ENCODE measurements around the gene CARMIL1.

The CARMIL1 gene

DNA sequence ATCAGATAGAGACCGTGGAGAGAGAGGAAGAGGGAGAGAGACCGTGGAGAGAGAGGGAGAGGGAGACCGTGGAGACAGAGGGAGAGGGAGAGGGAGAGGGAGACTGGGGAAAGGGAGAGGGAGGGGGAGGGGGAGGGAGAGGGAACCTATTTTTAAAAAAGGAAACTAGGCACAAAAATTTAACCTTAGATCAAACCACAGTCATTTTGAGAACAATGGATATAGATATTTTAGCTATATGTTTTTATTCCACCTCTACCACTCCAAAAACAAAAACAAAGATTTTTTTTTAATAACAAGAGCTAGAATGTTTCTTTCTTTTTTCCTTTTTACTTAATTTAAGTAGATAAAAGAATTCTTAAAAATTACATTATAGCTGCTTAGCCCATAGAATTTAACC lies 307.8 kb downstream of the CARMIL1 start:
- DNase-seq: no peak

DNA sequence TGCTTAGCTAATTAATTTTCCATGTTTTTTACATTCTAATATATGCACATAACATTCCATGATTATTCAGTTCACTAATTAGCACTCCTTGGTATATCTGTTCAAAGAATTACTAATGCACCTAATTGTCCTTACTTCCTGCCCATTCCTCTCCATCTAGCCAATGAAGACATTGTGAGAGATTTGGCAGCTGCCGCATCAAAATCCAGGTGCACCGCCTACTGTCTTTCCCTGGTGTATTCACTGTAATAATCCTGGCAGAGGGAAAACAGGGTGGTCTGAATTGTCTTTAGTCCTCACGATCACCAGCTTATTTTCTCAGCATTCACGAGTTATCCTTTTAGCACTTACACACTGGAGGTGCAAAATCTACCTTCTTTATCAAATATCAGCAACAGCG lies 311.8 kb downstream of the CARMIL1 start:
- peak; percentile 78 for DNase-seq

DNA sequence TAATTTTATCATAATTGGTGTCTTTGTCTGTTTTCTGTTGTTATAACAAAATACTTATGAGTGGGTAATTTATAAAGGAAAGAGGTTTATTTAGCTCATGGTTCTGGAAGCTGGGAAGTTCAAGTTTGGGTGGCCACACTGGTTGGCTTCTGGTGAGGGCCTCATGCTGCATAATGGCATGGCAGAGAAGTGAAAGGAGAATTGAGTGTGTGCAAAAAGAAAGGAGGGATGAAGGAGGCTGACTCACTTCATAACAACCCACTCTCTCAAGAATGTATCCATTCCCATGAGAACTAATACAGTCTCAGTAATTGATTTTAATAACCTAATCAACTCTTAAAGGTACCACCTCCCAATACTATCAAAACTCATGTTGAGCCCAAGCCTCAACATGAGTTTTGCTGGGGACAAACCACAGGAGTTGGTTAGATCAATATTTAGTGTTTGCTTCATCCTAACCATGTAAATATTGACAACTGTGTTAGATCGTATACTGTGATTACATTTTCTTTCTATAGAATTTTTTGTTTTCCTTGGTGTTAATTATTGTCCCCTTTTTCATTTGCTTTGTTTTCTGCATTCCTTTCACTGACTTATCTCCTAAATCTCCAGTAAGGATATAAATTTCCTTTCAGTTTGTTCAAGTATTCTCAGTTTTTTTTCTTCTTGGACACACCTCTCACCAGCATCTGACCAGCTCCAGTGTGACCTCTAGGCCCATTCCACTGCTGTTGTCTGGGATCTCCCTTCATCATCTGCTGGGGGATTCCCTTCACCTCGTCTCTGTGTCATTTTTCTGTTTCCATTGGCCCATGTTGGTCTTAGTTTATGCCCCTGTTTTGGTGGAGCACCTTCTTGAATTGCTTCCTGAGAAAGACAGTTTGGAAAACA lies 318.0 kb downstream of the CARMIL1 start:
- DNase-seq: no peak

DNA sequence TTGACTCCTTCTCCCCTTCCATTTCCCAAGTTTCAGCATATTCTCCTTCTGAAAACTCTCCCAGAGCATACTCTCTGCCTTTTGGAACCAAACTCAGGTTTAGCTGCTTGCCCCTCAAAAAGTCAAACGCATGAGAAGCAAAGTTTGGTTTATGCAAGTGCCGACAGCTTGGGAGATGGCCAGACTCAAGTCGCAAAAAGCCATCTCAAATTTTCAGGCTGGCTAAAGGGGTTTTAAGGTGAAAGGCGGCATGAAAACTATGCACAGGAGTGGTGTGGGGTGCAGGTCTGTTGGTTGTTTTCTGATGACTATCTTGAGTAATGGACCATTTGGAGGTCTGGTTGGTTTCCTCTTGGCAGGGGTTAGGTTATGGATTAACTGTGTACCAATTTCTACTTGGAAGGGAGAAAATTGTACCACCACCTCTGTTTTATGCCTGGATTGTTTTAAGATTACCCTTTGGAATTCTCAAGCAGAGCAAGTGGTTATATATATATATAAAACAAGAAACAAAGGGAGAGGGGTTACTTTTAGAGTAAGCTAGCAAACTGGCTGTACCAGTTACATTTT lies 320.4 kb downstream of the CARMIL1 start:
- no peak for DNase-seq

DNA sequence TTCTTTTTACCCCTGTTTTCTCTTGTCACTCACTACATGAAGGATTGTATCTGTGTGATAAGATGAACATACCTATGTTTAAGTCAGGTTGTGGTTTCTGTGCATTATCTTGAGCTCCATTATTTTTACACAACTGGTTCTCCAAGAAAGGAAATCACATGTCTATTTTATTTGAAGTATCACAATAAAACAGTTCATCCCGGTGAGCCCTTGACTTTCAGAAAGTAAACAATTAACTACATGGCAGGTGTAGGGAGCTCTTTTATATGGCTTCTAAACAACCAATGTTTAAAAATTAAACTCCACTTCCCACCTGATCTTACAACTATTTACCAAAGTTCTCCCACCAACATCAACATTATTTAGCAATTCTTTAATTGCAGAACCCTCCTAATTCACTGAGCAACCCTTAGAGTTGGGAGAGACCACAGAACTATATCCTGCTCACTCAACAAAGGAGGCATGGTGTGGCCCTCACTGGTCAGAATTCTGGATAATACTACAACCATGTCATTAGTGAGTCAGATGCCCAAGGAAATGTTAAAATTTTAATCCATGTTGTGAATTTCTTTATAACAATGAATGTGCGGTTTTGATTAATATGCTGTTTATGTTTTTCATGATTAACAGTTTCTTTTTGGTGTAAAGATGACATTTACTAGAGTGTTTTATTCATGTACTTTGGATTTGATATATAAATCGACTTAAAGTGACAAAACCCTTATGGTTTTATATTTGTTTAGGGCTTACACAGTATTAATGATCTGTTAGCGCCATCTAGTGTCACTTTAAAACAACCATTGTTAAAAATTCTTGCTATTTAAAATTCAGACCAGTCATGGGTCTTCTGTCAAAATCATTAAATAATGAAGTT lies 322.9 kb downstream of the CARMIL1 start:
- DNase-seq: peak; percentile 58

DNA sequence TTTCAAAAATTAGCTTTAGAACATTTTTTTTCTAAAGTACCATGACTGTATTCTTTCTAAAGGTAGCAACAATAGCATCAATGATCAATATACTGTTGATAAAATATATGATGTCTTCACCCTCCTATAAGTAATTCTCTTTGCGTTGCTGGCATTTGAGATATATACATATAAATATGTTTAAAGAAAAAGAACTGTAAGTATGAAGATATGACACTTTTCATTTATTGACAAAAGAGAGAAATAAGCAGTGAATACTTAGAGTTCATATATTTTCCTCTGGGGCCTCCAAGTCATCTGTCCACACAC lies 323.5 kb downstream of the CARMIL1 start:
- DNase-seq: no peak

DNA sequence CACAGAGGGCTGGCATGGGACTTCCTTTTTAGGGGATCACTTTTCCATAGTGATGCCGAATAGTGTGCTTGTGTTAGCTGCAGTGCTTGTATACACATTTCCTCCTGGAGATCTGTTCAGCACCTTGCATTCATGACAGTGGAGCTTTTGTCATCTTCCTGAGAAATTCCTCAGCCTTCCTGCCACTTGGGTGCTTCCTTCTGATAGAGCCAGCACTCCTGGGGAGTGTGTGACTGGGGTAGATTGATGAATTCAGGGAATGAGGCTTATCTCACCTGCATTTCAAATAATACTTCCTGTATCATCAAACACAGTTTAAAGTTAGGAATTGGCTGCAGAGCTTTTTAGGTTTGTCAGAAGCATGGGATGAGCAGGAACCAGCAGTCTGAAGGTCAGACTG lies 324.1 kb downstream of the CARMIL1 start:
- no peak for DNase-seq

DNA sequence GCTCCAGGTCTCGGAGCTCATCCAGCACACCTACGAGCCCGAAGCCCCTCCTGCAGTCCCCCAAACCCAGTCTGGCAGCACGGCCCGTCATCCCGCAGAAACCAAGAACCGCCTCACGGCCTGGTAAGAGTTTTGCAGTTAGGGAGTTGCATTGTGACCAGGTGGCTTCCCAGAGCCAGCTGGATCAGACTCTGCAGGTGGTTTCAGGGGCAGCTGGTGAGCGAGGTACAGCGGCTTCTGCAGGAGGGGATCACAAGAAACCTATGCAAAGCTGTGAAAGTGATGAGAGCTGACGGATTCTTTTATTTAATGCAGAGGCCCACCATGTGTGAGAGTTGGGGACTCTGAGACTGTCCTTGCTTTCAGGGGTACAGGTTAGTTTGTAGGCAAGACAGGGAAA lies 327.0 kb downstream of the CARMIL1 start:
- peak; percentile 4 for DNase-seq

DNA sequence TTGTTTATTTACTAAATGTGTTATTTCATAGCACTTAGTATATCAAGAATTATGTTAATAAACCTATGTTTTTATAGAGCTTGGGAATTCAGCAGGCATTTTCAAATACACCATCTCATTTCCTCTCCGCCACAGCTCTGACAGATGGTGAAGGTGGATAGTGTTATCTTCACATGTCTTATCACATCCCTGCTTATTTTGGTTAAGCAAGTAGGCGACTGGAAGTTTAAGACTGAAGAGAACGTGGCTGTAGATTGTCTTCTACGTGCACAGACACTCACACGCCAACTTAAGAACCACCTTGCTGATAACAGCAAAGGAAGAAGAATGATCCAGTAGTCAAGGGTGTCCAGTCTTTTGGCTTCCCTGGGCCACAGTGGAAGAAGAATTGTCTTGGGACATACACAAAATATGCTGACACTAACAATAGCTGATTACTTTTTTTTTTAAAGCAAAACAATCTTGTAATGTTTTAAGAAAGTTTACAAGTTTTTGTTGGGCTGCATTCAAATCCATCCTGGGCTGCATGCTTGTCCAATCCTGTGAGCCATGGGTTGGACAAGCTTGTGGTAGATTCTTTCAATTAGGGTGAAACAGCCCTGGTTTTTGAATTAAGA lies 329.5 kb downstream of the CARMIL1 start:
- DNase-seq: no peak

DNA sequence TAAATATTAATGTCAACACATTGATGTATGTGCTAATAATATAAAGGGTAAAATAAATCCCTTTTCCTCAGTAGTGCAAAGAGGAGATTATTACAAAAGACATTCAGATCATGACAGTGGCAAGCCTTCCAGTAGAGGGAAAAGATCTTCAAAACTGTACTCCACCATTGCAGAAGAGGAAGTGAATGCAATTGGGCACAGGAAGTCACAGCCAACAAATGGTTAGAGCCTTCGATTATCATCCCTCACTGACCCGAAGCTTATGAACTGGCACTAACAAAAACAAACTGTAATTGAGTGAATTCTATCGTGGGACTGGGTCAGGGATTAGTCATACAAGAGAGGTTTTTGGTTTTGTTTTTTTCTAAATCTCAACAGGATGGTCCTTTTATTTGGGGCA lies 333.5 kb downstream of the CARMIL1 start:
- no peak for DNase-seq

DNA sequence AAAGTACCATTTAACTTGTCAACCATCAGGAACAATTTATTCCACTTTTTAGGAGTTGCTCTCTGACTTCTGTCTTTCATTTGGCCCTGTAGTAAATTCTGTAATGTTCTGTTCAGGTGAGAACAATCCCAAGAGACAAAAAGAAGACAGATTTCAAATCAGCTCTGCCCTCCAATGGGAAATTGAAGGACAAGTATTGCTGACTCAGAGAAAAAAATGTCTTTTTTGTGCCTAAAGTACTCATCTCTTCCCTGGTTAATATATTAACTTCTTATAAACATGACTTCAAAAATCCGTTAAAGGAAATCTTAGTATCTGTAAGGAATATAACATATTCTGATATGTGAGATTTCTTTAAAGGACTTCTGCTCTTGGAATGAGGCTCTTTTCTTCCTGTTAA lies 334.2 kb downstream of the CARMIL1 start:
- no peak for DNase-seq

DNA sequence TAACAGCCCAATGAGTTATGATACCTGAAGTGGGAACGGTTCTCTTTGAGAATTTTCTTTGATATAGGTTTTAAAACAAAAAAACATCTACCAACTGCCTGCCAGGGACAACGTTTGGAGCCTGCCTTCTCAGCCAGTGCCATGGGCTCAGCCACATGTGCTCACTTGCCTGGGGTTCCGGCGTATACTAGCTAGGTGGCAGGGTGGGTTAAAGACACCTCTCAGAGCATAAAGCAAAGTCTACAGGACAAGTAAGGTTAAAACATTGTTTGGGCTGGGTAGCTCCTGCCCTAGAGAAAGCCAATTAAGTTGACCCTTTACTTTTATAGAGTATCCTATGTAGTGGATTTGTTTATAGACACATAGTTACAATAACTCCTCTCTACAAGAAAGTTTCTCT lies 334.9 kb downstream of the CARMIL1 start:
- DNase-seq: no peak

DNA sequence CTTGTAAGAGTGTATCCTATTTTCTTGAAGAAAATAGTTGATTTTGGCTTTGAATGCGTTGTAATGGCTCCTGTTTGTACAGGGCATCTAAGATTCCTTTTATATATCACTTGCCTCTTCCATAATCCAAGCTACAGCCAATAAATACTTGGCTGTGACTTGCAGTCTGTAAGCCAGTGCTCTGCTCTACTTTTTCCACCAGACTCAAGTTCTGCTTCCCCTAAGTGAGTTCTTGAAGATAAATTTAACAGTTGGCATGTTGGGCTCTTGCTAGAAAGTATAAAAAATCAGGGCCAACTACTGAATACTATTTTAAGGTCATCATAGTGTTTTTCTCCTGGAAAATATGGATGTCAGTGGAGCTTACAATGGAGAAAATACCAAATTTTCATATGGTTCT lies 336.3 kb downstream of the CARMIL1 start:
- no peak for DNase-seq

DNA sequence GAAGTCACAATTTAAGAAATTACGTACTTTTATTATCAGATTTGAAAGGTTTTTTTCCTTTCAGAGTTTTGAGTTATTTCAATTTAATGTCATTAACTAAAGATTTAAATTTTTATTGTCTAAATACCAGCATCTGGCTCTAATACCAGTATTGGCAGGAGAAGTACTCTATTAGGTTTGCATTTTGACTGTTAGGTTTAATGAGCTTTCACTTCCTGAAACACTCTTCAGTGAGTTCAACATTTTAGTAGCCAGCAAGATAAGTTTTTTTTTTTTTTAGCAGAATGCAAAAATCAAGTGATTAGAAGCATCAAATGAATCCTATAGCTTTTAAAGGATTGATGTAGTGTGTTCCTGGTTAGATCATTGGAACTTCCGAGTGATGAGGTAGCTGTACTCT lies 338.8 kb downstream of the CARMIL1 start:
- DNase-seq: no peak

DNA sequence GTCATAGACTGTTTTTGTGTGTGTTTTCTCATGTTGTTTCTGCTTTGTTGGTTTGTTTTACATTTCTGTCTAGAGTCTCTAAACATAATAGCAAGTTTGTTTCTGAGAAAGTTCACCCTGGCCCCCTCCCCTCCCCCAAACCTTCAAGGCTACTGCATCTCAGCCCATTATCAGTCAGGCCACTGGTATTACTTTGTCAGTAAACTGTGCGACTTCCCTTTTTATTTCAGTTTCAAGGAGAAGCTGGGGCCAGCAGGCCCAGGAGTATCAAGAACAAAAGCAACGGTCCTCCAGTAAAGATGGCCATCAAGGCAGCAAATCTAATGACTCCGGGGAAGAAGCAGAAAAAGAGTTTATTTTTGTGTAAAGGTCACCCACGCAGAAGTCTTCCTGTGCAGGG lies 340.0 kb downstream of the CARMIL1 start:
- DNase-seq: no peak

DNA sequence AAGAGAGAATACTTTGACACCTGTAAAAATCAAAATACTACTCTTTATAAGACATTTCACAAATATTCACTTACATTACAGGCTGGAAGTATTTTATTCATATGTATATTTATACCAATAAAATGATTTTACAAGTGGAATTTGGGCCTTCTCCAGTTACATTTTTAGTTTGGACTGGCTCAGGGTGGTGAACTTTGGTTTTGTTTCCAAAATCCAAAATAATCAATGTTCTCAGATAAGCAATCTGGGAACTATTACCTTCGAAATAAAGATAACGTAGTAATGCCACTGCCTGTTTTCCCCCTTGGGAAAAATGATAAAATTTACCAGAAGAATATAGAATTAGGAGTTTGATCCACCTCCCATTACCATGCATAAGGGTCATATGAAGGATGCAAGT lies 341.2 kb downstream of the CARMIL1 start:
- no peak for DNase-seq

DNA sequence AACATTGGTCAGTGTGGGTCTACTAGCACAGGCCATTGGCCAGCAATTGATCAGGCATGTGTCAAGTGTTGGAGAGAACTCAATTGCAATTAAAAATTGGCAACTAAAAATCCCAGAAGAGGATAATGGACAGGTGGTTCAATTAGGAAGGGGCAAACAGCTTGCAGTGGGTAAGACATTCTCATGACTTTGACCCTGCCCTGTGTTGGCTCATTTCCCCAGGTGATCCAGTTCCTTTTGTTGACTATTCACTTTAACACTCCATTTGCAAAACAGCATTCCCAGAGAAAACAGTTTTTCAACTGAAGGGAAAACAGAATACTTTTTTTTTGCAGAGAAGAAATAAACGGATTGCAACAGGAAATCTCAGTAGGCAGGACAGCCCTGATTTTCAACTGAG lies 343.9 kb downstream of the CARMIL1 start:
- DNase-seq: peak; percentile 34

DNA sequence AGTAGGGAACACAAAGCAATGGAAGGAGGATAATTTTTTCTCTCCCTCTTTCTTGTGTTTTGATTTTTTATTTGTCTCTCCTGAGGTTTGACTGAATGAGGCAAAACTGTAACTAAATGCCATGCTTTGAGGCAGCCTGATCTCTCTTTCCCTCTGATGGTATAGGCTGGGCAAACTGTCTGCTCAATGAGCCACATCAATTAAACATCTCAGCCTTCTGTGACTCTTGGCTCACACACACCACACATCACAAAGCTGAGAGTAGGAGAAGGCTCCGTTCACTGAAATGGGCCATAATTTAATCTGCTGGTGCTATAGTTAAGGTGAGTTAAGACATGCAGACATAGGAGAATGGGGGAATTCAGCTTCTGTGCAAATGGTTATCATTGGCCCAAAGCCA lies 344.7 kb downstream of the CARMIL1 start:
- peak; percentile 56 for DNase-seq

DNA sequence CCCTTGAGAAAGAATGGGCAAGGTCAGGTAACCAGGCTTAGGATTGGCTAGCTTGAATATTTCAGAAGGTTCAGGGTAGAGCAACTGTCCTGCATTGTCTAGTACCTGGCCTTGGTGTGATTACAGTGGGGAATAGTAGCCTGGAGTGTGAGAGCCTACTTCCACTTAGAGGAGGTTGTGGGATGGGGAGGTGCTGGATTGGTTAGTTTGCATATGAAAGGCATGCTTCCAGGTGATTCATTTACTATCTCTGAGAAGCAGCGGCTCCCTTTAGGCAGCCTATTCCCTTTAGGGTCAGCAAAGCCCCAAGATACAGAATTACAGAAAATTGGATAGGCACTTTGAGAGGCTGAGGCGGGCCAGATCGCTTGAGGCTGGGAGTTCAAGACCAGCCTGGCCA lies 347.8 kb downstream of the CARMIL1 start:
- no peak for DNase-seq

DNA sequence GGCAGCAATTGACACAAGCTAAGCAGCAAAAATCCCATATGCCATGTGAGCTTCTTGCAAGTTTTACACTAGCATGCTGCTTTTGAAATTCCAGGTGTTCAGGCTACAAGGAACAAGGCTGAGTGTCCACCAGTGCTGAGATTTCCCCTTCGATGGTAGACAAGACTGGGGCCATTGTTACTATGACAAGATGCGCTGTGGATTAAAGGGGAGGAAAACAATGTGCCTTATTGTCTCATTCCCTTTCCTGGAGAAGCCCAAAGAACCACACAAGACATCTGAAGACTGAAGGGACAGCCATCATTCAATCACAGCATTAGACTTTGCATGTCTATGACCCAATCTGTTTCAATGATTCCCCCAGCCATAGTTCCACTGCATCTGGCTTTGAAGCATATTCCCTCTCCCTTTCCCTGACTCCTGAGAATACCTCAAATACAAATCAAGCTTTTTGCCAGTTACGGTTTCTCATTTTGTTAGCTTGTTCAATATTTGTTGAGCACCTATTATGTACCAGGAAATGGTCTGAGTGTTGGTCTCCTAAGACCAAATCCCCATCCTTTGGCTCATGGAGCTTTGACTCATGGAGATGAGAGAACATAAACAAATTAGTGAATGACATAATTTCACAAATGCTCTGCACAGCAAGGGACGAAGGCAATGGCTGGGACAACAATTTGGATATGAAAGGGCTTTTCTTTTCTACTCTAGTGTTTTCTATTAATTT lies 349.5 kb downstream of the CARMIL1 start:
- DNase-seq: peak; percentile 66

DNA sequence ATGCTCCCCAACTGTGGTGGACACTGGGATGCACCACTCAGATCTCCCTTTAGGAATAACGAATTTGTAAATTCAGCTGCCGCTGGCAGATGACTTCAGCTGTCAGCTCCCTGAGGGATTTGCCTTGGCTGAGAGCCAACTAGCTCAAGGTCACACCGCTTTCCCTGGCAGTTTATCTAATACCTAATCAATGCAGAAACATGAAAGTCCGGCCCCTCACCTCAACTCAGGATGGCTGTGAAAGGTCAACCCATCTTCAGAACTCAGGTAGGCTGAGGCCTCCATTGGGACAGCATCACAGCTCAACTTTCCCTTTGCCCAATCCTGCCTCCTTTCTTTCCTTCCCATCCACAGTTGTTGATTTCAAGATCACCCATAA lies 350.0 kb downstream of the CARMIL1 start:
- DNase-seq: no peak

DNA sequence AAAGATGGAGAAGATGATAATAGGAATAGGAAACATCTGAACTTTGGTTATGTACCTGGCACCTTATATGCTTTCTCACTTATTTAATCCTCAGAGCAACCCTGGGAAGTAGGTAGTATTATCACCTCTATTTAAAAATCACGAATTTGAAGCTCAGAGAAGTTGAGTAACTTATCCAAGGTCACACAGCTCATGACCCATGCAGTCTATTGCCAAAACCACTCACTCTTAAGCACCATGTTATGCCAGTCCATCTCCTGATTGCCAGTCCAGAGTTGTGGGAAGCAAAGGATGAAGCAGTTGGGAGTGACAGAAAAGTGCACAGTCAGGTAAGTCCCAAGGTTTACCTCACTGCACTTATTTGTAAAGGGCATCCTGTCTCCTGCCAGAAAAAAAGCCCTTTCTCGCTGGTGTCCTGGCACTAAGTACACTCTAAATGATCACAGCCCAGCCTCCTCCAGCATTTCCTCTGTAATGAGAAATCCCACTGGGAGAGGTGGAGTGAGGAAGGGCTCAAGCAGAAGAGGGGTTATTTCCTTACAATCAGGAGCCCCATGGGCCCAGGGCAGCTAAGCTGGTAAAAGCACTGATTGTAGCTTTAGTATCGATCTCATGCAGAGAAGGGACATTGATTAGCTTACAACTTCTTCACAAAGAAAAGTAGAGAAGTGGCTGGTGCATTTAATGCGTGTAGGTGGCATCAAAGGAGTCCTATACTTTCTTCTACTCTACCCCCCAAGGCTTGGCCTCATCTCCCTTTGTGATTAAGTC lies 351.5 kb downstream of the CARMIL1 start:
- peak; percentile 33 for DNase-seq

All from NCI-H1092 treated with DMSO at 0.1 percent for 48 hours (cell line).